HepG2 (cell line): ENCODE results near the gene NRP1. TPM values are rescaled to one million over a fixed set of nuclear protein-coding genes. Genes with fewer than 3 reads are reported as not detected.

Experiments used
- ATAC-seq: fragments of 200-7000 bp; cut with Tn5 transposase; 3 replicates; pipeline ENCODE4 v1.9.1; 2020; ENCODE audit warnings: mild to moderate bottlenecking, moderate library complexity
- BruUV-seq: library from RNA; stranded (reverse); fragments of 400-500 nt; replicated peaks from 2 replicates; lab custom pipeline; 2021; lab: Mats Ljungman, UMichigan
- CTCF ChIA-PET: fragments of 300-600 bp; formaldehyde crosslinking; extraction: SDS; loops from one replicate; lab custom pipeline; 2021; ENCODE audit warnings: low total read pairs, inconsistent platforms, low intra/inter-chr PET ratio; lab: Yijun Ruan, JAX
- POLR2A ChIA-PET: fragments of 350-600 bp; sonication (Branson Sonifier 250); formaldehyde crosslinking; loops from one replicate; lab custom pipeline; 2020; ENCODE audit warnings: antibody characterized with exemption, inconsistent platforms; lab: Yijun Ruan, JAX
- DNase-seq: peaks from one replicate; pipeline ENCODE4 v3.0.0-alpha.2; 2015; ENCODE audit warnings: low spot score
- FAIRE-seq: peaks from 3 replicates; lab custom pipeline; 2011; peaks lifted over from hg19 to GRCh38; lab: Jason Lieb, UNC
- H2AFZ ChIP-seq: one replicate; pipeline ENCODE4 v1.6.1; 2011; ENCODE audit warnings: low read length, inconsistent platforms
- H3K27ac ChIP-seq: fragments of 300-600 bp; 3 replicates; pipeline ENCODE4 v1.8.0; 2011; ENCODE audit warnings: mixed run types, mild to moderate bottlenecking, mixed read lengths, low read length, inconsistent platforms; ENCODE audit not compliant: insufficient read depth; ENCODE audit errors: extremely low read length
- H3K27me3 ChIP-seq, 2 experiments: fragments of 200-600 bp in 1 of 2; 2 replicates in 1 of 2; 3 replicates in 1 of 2; pipeline versions ENCODE4 v1.6.0 to v1.8.0; 2011; ENCODE audit warnings: low read length in 2 of 2, mild to moderate bottlenecking in 2 of 2, moderate library complexity in 2 of 2, inconsistent platforms in 1 of 2; ENCODE audit not compliant: insufficient read depth in 2 of 2, control insufficient read depth in 1 of 2
- H3K36me3 ChIP-seq, 2 experiments: fragments of 200-600 bp in 1 of 2; replicated peaks in 1 of 2; 2 replicates in 1 of 2; 3 replicates in 1 of 2; pipeline versions ENCODE4 v1.5.1 to v1.8.0; 2011; ENCODE audit warnings: low read length in 2 of 2, inconsistent platforms in 1 of 2; ENCODE audit not compliant: insufficient read depth in 2 of 2, control insufficient read depth in 1 of 2
- H3K4me1 ChIP-seq: 2 replicates; pipeline ENCODE4 v1.5.1; 2012; ENCODE audit warnings: low read length, inconsistent platforms; ENCODE audit not compliant: insufficient read depth
- H3K4me2 ChIP-seq: 2 replicates; pipeline ENCODE4 v1.6.0; 2011; ENCODE audit warnings: low read depth, low read length, inconsistent platforms
- H3K4me3 ChIP-seq, 3 experiments: fragments of 200-600 bp in 1 of 3; sonication (generic), shearing (Covaris generic) in 1 of 3; replicated peaks in 1 of 3; 2 replicates each; pipeline ENCODE4 v1.5.1; 2011 to 2016; ENCODE audit warnings: low read length in 3 of 3, inconsistent platforms in 2 of 3, low read depth in 2 of 3, mild to moderate bottlenecking in 2 of 3, control low read depth in 1 of 3, mixed read lengths in 1 of 3; ENCODE audit not compliant: insufficient read depth in 1 of 3
- H3K79me2 ChIP-seq: one replicate; pipeline ENCODE4 v1.6.1; 2011; ENCODE audit warnings: low read length, inconsistent platforms; ENCODE audit not compliant: insufficient read depth
- H3K9ac ChIP-seq: 2 replicates; pipeline ENCODE4 v1.6.0; 2011; ENCODE audit warnings: mild to moderate bottlenecking, low read depth, low read length, inconsistent platforms; ENCODE audit not compliant: insufficient read depth
- H3K9me3 ChIP-seq: 2 replicates; pipeline ENCODE4 v1.5.1; 2012; ENCODE audit warnings: mild to moderate bottlenecking, low read length
- H4K20me1 ChIP-seq: 2 replicates; pipeline ENCODE4 v1.6.0; 2011; ENCODE audit warnings: inconsistent platforms, mild to moderate bottlenecking, low read length, moderate library complexity; ENCODE audit not compliant: insufficient read depth
- CREB1 ChIP-seq, 2 experiments: fragments of 450-650 bp in 1 of 2; IDR thresholded peaks; 2 replicates each; pipeline ENCODE4 v1.6.1; 2016 to 2017; ENCODE audit warnings: control low read depth in 1 of 2, mild to moderate bottlenecking in 1 of 2, missing compliant biosample characterization in 1 of 2, missing genetic modification characterization in 1 of 2
- DMAP1 ChIP-seq: IDR thresholded peaks from 2 replicates; pipeline ENCODE4 v1.6.1; 2016
- KDM1A ChIP-seq: IDR thresholded peaks from 2 replicates; pipeline ENCODE4 v1.6.1; 2016; ENCODE audit warnings: missing compliant biosample characterization
- KDM5A ChIP-seq: fragments of 200-600 bp; sonication (generic); IDR thresholded peaks from 2 replicates; pipeline ENCODE4 v1.7.0; 2018; ENCODE audit warnings: antibody characterized with exemption, mild to moderate bottlenecking, low read length, borderline replicate concordance
- KLF11 ChIP-seq: IDR thresholded peaks from 2 replicates; pipeline ENCODE4 v1.6.1; 2016; ENCODE audit warnings: missing compliant biosample characterization
- KLF15 ChIP-seq: sonication (generic); formaldehyde crosslinking; IDR thresholded peaks from 2 replicates; pipeline ENCODE4 v1.8.1; 2023; ENCODE audit warnings: borderline replicate concordance, mild to moderate bottlenecking, inconsistent platforms, missing genetic modification reagents, mixed read lengths
- NFIC ChIP-seq: IDR thresholded peaks from 2 replicates; pipeline ENCODE4 v1.6.1; 2012; ENCODE audit warnings: mild to moderate bottlenecking, low read length, inconsistent platforms
- SRSF1 ChIP-seq: fragments of 200-400 bp; formaldehyde crosslinking; optimal IDR thresholded peaks from 2 replicates; pipeline ENCODE3; 2017; ENCODE audit warnings: mild to moderate bottlenecking, low read depth, low read length, moderate library complexity
- WGBS: methylation state at CpG from one replicate; pipeline ENCODE4 v1.1.6; 2017; ENCODE audit warnings: low lambda C conversion rate; 5-methylcytosine and 5-hydroxymethylcytosine counted together
- in situ Hi-C: cut with HindIII; loops from 2 replicates; pipeline ENCODE4 v1.10.0; 2017; ENCODE audit warnings: low pct_unique_long_range_greater_than_20kb; ENCODE audit not compliant: extremely low pct_ligation_motif_present
- intact Hi-C: fragments of 100-400 bp; cut with micrococcal nuclease; formaldehyde crosslinking; loops from one replicate; pipeline ENCODE4 v1.10.0; 2022; ENCODE audit not compliant: unreplicated experiment
- polyA plus RNA-seq, 8 experiments: library from polyadenylated mRNA; depleted of rRNA in 3 of 8; stranded (reverse) in 7 of 8; unstranded in 1 of 8; fragments of >200 nt; fragmentation: Illumina TruSeq in 4 of 8; extraction: Trizol in 4 of 8; gene quantifications; 2 replicates each; pipeline versions ENCODE4 v1.2.1 to v1.2.3, GENCODE V29; 2011 to 2016; ENCODE audit warnings: low read depth in 4 of 8, missing spikeins in 1 of 8, mixed read lengths in 1 of 8; ENCODE audit not compliant: insufficient read depth in 1 of 8
- total RNA-seq, 5 experiments: library from RNA; depleted of rRNA; stranded (reverse); fragments of >200 nt; fragmentation: Illumina TruSeq; extraction: Trizol; gene quantifications; 2 replicates each; pipeline ENCODE4 v1.2.3, GENCODE V29; 2016; ENCODE audit warnings: low read depth in 1 of 5
- TF ChIP-seq, protein P1 (sequence below): sonication (generic); formaldehyde crosslinking; IDR thresholded peaks from 2 replicates; pipeline ENCODE4 v1.4.0; 2020; ENCODE audit warnings: missing genetic modification reagents
- TF ChIP-seq, protein P2 (sequence below): IDR thresholded peaks from 2 replicates; pipeline ENCODE4 v1.6.1; 2012; ENCODE audit warnings: low read length, improper control_type of control experiment
- TF ChIP-seq, protein P3 (sequence below): sonication (generic); formaldehyde crosslinking; IDR thresholded peaks from 2 replicates; pipeline ENCODE4 v1.4.0; 2020; ENCODE audit warnings: missing genetic modification reagents

The NRP1 gene
- total and polyA plus RNA-seq, 2 of the 13 experiments (the other 11 are each of a cell fraction or from before 2014, with no cell fraction given): 5.3 to 5.8 TPM

DNA sequence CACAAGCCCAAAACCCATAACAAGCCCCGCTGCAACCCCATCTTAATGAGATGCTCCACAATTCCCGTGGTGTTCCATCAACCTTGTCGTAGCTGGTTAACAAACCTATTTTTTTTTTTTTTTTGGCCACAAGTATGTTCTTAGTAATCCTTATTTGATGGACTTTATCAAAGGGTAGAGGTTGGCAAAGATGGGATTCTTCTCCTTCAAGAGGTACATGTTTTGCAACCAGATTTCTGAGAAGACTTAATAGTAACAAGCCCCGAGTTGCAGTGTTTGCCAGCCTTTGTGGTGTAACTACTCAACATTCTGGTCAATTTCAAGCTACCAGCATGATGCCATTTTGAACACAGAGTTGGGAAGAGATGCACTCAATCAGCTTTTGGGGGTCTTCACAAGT is 181.7 kb downstream of the NRP1 start:
- no TSS peak for BruUV-seq
- no peak overlapping the region for H2AFZ ChIP-seq
- H4K20me1 ChIP-seq: no peaks in the 10 kb centered on the region
- CTCF ChIA-PET: no interaction called here
- TF ChIP-seq, protein P1, sequence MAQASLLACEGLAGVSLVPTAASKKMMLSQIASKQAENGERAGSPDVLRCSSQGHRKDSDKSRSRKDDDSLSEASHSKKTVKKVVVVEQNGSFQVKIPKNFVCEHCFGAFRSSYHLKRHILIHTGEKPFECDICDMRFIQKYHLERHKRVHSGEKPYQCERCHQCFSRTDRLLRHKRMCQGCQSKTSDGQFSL: no peak
- no peak for TF ChIP-seq KLF11 (CRISPR knock-in tag)
- TF ChIP-seq, all 625 proteins: peak for 0
- H3K27me3 ChIP-seq: no peaks in the 10 kb centered on the region
- H3K9me3 ChIP-seq: 0 out of 2 replicates have a peak, but pooled peaks cover 2% of the 10 kb centered on the region
- H3K4me2 ChIP-seq: no peak overlapping the region
- no peak for FAIRE-seq
- H3K4me1 ChIP-seq: peaks cover 53% of the 10 kb centered on the region
- WGBS: 93% methylated on average over 4 of the region's 4 CpGs
- POLR2A ChIA-PET: no interaction called here
- H3K9ac ChIP-seq: no peak overlapping the region
- H3K79me2 ChIP-seq: no peaks in the 10 kb centered on the region
- in situ Hi-C loops (no loop called here), intact Hi-C loops (loop anchor here (10.0 kb wide), 1 partner anchor 358 kb away; no protein-coding TSS in a partner anchor)
- H3K4me3 ChIP-seq: no peak overlapping the region
- no peak overlapping the region for H3K27ac ChIP-seq
- no peak for ATAC-seq
- DNase-seq: no peak
- H3K36me3 ChIP-seq: no peaks in the 10 kb centered on the region

DNA sequence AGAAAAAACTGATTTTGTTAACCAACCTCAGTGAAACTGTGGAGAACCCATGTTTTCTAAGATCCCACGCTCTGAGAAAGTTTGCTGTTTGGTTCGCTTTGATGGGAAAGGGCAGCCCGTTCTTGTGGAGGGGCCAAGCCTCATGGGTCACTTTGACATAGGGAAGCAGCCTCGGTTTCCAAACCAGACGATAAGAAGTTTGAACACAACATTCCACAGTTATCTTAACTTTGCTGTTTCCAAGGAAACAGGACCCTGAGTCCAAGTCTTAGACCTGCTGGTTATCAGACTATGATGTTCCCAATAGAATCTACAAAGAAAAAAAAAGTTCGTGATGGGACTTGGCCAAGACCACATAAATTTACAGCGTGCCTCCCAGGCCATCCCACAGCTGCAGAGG is 182.3 kb downstream of the NRP1 start:
- in situ Hi-C loops: no loop called here
- Histone ChIP-seq H2AFZ (no peak overlapping the region), H3K9me3 (0 out of 2 replicates have a peak, but pooled peaks cover 4% of the 10 kb centered on the region), H3K4me2 (no peak overlapping the region), H3K27me3 (no peaks in the 10 kb centered on the region), H3K4me3 (no peak overlapping the region), H3K36me3 (no peaks in the 10 kb centered on the region), H3K79me2 (no peaks in the 10 kb centered on the region), H4K20me1 (no peaks in the 10 kb centered on the region), H3K9ac (no peak overlapping the region), H3K27ac (no peak overlapping the region), H3K4me1 (peaks cover 47% of the 10 kb centered on the region)
- ChIA-PET CTCF (no interaction called here), POLR2A (no interaction called here)
- no peak for ATAC-seq
- intact Hi-C loops: loop anchor here (10.0 kb wide), 1 partner anchor 357 kb away; no protein-coding TSS in a partner anchor
- no peak for FAIRE-seq
- no peak for DNase-seq
- 87% methylated on average over 7 of the region's 7 CpGs for WGBS
- BruUV-seq: no TSS peak
- TF ChIP-seq DMAP1 (CRISPR knock-in tag): no peak
- TF ChIP-seq KLF15 (CRISPR knock-in tag): no peak
- TF ChIP-seq KDM5A: no peak
- TF ChIP-seq, protein P2, sequence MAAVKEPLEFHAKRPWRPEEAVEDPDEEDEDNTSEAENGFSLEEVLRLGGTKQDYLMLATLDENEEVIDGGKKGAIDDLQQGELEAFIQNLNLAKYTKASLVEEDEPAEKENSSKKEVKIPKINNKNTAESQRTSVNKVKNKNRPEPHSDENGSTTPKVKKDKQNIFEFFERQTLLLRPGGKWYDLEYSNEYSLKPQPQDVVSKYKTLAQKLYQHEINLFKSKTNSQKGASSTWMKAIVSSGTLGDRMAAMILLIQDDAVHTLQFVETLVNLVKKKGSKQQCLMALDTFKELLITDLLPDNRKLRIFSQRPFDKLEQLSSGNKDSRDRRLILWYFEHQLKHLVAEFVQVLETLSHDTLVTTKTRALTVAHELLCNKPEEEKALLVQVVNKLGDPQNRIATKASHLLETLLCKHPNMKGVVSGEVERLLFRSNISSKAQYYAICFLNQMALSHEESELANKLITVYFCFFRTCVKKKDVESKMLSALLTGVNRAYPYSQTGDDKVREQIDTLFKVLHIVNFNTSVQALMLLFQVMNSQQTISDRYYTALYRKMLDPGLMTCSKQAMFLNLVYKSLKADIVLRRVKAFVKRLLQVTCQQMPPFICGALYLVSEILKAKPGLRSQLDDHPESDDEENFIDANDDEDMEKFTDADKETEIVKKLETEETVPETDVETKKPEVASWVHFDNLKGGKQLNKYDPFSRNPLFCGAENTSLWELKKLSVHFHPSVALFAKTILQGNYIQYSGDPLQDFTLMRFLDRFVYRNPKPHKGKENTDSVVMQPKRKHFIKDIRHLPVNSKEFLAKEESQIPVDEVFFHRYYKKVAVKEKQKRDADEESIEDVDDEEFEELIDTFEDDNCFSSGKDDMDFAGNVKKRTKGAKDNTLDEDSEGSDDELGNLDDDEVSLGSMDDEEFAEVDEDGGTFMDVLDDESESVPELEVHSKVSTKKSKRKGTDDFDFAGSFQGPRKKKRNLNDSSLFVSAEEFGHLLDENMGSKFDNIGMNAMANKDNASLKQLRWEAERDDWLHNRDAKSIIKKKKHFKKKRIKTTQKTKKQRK: no peak
- no peak for TF ChIP-seq NFIC
- no peak for TF ChIP-seq SRSF1
- no peak for TF ChIP-seq CREB1 (IDR thresholded peaks at IDR 0.05)
- TF ChIP-seq CREB1 (CRISPR knock-in tag; IDR thresholded peaks at IDR 0.05): no peak
- TF ChIP-seq KDM1A (CRISPR knock-in tag): no peak
- TF ChIP-seq, protein P3, sequence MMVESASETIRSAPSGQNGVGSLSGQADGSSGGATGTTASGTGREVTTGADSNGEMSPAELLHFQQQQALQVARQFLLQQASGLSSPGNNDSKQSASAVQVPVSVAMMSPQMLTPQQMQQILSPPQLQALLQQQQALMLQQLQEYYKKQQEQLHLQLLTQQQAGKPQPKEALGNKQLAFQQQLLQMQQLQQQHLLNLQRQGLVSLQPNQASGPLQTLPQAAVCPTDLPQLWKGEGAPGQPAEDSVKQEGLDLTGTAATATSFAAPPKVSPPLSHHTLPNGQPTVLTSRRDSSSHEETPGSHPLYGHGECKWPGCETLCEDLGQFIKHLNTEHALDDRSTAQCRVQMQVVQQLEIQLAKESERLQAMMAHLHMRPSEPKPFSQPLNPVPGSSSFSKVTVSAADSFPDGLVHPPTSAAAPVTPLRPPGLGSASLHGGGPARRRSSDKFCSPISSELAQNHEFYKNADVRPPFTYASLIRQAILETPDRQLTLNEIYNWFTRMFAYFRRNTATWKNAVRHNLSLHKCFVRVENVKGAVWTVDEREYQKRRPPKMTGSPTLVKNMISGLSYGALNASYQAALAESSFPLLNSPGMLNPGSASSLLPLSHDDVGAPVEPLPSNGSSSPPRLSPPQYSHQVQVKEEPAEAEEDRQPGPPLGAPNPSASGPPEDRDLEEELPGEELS (CRISPR knock-in tag): no peak
